ENCODE data around the gene TGFB3.

- TF ChIP-seq EP300 (IDR thresholded peaks at IDR 0.05): no peak
- TF ChIP-seq, protein P1, sequence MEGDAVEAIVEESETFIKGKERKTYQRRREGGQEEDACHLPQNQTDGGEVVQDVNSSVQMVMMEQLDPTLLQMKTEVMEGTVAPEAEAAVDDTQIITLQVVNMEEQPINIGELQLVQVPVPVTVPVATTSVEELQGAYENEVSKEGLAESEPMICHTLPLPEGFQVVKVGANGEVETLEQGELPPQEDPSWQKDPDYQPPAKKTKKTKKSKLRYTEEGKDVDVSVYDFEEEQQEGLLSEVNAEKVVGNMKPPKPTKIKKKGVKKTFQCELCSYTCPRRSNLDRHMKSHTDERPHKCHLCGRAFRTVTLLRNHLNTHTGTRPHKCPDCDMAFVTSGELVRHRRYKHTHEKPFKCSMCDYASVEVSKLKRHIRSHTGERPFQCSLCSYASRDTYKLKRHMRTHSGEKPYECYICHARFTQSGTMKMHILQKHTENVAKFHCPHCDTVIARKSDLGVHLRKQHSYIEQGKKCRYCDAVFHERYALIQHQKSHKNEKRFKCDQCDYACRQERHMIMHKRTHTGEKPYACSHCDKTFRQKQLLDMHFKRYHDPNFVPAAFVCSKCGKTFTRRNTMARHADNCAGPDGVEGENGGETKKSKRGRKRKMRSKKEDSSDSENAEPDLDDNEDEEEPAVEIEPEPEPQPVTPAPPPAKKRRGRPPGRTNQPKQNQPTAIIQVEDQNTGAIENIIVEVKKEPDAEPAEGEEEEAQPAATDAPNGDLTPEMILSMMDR (IDR thresholded peaks at IDR 0.05): no peak
These were observed 25.6 kb upstream of the TGFB3 start for GRCh38 chr14:76007379-76007778.

Data from upper lobe of left lung (tissue), 4 donors.